HG02798 (cell line): ENCODE data around the gene CLIP3.
A peak's percentile ranks its signal among the peaks of the same experiment; 100 is the strongest.

ENCODE experiments used
- ATAC-seq: cut with Tn5 transposase; IDR thresholded peaks from one replicate; pipeline ENCODE4 v1.9.1; 2021; ENCODE audit warnings: mild to moderate bottlenecking; ENCODE audit not compliant: unreplicated experiment, poor library complexity

CLIP3 gene

DNA sequence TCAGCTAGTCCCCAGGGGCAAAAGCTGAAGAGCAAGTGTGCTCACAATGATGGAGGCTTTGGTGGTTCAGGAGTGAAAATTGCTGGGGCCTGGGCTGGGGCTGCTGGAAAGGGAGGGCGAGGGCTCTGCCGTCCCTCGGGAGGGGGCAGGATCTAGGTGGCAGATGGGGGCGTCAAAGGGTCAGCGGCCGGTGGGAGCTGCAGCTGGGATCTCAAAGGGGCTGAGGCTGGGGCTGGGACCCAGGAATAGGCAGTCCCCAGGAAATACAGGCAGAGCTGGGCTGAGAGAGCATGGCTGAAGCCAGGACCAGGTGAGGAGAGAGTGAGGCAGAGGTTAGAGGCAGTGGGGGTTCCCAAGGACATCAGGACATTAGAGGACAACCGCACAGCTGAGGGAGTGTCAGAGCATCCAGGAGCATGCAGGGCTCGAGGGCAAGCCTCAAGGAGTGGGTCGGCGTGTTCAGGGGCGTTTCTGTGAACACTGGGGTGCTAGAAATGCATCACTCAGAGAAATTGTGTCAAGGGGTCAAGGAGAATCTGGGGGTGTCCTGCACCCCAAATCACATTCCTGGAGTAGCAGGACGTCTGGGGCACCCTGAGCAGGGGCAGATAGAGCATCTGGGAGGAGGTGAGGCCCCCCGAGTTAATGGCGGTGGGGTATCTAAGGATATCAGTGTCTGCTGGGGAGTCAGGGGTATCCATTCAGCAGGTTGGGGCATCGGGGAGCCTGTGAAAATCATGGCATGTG lies 22.9 kb downstream of the CLIP3 start:
- no peak for ATAC-seq

GRCh38 chr19:36009220-36009619 lies 23.5 kb downstream of the CLIP3 start:
- ATAC-seq = no peak

DNA sequence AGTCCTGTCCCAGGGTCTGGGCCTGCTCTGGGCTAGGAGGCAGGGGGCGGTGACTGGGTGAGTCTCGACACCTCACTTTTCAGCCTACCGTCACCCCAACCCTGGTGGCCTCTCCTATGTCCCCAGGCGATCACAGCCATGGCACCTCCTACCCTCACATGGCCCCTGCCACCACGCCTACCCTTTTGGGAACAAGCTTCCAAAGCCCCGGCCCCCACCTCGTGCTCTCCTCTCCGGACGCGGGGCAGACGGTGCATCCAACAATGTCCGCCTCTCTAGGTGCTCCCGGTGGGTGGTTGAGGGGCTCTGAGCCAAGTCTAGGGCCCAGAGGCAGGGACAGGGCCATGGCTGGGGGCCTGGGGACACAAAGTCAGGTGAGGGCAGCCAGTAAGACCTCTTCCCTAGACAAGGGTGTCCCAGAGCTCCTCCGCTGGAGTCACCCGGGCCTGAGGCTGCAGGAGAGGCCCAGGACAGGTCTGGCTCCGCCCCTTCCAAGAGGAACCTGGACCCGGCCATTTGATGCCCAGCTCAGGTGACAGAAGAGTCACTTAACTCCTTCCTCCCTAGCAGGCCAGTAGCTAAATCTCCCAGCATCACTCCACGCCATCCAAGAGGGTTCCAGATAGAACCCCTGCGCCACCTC lies 24.2 kb downstream of the CLIP3 start, which contains the start of gene SYNE4:
SYNE4 (minus strand) TSS at position 478 of the 643 bp plus-strand sequence; CDS start at position 346, 132 bp downstream.
- ATAC-seq = no peak

DNA sequence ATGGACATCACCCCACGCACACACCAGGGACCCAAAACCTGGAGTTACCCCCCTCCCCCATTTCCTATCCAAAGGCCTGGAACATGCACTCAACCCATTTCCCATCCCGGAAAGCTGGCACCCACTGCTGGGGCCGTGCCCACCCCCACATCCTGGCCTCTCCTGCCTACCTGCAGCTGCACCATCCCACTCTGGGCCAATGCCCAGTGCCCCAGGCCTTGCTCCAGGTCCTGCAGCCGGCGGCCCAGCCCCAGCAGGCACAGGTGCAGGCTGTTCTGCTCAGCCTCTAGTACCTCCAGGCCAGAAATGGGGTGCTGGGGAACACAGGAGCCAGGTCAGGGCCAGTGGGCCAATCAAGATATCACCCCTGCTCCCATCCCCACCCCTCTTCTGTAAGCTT lies 25.7 kb downstream of the CLIP3 start:
- ATAC-seq = no peak

GRCh38 chr19:36003284-36003683 lies 29.4 kb downstream of the CLIP3 start:
- ATAC-seq = no peak

DNA sequence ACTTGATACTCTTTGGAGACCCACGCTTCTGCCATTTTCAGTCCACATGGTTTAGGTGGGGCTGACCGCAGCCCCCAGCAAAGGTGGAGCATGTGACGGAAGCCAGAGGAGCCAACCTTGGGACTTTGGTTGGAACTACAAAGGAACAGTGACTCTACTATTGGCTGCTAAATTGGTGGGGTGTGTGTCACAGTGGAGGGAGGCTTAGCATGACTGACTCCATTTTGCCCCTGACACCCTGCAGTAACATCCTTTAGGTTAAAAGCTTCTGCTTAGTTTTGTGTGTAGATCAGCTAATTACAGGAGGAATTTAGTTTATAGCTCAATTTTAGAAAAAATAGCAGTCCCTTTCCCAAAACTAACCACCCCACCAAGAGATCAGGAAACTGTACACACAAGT lies 31.1 kb downstream of the CLIP3 start:
- no peak for ATAC-seq

- ATAC-seq = no peak
These were observed 35.9 kb downstream of the CLIP3 start for GRCh38 chr19:35996777-35997176.

- ATAC-seq = peak; percentile 86
These were observed 37.4 kb downstream of the CLIP3 start, which contains the start of gene SDHAF1 for GRCh38 chr19:35995048-35995993. Gene SDHAF1 (plus strand): TSS chr19:35995188. CDS start chr19:35995275, 87 bp downstream.

DNA sequence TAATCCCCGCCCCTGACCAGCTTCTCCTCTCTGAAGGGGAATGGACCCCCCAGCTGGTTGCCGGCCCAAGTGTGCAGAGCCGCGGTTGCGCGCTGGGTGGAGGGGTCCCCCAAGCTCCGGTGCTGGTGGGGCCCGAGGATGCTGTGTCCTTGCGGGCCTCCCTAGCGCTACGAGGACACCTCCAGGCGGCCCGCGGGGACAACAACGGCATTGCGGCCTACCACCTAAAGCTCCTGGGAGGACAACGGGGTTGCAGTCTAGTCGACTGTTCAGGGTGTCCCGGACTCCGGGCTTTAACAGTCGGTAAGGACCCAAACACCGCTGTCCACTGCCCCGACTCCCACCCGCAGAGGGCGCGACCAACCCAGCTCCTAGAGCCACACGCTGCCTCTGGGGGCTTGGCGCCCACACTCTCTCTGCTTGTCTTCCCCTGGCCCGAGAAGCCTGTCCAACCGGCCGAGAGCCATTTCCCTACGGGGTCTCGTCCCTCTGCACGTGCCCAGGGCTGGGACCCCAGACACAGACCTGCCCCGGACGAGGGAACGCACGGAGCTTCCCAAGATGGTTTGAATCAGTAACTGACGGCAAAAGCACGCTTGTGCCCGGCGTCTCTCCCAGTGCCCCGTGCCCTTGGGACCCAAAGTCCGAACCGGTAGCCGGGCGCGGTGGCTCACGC lies 38.6 kb downstream of the CLIP3 start:
- no peak for ATAC-seq

DNA sequence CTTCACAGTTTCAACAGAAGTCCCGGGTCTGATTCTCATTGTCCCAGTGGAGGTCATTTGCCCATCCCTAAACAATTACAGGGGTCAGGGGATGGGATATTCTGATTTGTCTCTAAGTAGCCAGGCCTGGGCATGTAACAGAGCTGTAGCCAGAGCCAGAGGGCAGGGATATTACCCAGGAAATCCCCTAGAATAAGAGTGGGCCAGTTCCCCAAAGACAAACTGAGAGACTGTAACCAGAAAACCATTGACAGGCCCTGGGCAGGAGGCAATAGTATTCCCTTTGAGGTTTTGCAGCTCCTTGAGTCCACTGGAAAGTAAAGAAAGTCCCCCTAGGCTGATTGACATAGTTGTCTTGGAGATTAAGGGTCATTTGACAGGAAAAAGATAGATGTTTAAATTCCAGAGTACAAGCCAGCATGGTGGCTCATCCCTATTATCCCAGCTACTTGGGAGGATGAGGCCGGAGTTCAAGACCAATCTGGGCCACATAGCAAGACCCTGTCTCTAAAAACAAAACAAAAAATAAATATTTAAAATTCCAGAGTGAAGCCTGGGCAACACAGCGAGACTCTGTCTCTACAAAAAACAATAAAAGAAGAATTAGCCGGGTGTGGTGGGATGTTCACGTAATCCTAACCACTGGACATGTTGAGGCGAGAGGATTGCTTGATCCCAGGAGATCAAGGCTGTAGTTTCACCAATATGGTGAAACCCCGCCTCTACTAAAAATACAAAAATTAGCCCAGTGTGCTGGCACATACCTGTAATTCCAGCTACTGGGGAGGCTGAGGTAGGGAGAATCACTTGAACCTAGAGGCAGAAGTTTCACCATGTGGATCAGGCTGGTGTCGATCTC lies 39.5 kb downstream of the CLIP3 start:
- ATAC-seq = no peak

- no peak for ATAC-seq
These were observed 40.8 kb downstream of the CLIP3 start for GRCh38 chr19:35991731-35992450.

- no peak for ATAC-seq
These were observed 41.6 kb downstream of the CLIP3 start for GRCh38 chr19:35990771-35991730.

DNA sequence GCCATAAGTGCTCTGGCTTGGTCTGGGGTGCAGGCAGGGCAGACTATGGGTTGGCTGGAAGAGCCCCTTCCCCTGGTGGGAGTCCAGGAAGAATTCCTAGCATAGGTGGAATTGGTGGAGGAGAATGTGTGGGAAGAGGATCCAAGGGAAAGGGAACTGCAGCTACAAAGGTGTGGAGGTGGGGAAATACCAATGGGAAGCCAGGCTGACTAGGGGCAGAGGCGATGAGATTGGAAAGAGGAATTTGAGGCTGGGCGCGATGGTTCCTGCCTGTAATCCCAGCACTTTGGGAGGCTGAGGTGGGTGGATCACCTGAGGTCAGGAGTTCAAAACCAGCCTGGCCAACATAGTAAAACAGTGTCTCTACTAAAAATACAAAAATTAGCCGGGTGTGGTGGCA lies 42.5 kb downstream of the CLIP3 start:
- no peak for ATAC-seq

GRCh38 chr19:35988824-35989223 lies 43.8 kb downstream of the CLIP3 start:
- no peak for ATAC-seq

DNA sequence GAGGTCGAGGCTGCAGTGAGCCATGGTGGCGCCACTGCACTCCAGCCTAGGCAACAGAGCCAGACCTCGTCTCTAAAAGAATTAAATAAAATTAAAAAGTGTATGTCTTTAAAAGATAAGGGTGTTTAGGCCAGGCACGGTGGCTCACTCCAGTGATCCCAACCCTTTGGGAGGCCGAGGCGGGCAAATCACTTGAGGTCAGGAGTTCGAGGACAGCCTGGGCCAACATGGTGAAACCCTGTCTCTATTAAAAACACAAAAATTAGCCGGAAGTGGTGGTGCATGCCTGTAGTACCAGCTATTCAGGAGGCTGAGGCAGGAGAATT lies 45.1 kb downstream of the CLIP3 start:
- ATAC-seq = no peak

DNA sequence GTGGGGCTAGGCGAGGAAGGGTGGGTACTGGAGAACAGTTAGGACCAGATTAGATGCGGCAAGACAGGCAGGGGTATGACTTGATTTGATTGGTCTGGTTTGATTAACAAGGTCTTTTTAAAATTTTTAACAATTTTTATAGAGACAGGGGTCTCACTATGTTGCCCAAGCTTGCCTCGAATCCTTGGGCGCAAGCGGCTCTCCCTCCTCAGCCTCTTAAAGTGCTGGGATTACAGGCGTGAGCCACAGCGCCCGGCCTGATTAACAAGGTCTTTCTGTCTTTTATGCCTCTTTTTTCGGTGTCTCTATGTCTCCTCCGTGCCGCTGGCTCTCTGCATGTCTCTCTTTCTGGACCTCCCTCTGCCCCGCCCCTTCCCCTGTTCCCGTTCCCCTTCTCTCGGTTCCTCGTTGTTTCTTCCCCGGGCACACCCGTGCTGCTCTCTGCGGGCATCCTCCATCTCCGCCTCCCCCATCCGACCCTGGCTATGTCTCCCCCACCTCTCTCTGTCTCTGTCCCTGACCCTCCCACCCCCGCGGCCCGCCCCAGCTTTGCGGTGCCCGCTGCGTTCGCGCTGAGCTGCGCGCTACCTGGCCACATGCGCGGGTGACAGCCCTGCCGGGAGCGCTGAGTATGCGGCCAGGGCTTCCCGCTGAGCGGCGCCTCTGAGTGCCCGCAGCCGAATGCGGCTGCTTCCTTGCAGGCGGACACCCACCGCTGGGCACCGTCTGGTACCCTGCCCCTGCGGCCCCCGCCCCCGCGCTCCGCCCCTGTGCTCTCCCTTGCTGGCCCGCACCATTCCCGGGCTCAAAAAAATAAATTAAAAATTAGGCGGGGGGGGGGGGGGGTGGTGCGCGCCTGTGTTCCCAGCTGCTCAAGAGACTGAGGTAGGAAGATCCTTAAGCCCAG lies 45.8 kb downstream of the CLIP3 start:
- ATAC-seq = no peak

DNA sequence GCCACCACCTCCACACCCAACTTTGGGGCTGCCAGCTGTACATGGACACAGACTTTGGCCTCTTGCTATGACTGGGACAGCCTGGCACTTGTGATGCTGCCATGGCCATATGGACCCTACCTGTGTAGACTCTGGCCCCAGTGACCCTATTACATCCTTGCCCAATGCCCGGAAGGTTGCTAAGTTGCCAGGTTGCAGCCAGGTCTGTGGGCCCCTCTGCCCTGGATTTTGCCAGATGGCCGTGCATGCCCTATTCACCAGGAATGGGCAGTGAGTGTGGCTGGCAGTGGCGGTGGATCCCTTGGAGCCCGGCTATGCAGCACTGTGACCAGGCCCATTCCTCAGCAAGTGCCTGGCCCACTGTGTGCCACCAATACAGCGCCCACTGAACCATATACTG lies 46.6 kb downstream of the CLIP3 start:
- no peak for ATAC-seq
